NCI-H1417 treated with DMSO at 0.1 percent for 48 hours (cell line): Measurements from ENCODE around the gene GLB1L2.

Experiments used
- DNase-seq: peaks from one replicate; lab custom pipeline; 2025; lab: John Stamatoyannopoulos, UW

The GLB1L2 gene

GRCh38 chr11:134405436-134405835 is 73.6 kb downstream of the GLB1L2 start:
- DNase-seq, result no peak

GRCh38 chr11:134405841-134406240 is 74.1 kb downstream of the GLB1L2 start:
- no peak for DNase-seq

GRCh38 chr11:134406264-134407185 is 74.7 kb downstream of the GLB1L2 start:
- no peak for DNase-seq

GRCh38 chr11:134407321-134407828 is 75.6 kb downstream of the GLB1L2 start:
- no peak for DNase-seq

GRCh38 chr11:134407923-134408322 is 76.1 kb downstream of the GLB1L2 start:
- no peak for DNase-seq

- DNase-seq, result no peak
Observed at GRCh38 chr11:134409552-134410429, 78.0 kb downstream of the GLB1L2 start.

GRCh38 chr11:134410766-134411165 is 79.0 kb downstream of the GLB1L2 start:
- no peak for DNase-seq

GRCh38 chr11:134412203-134413042 is 80.6 kb downstream of the GLB1L2 start, which contains the start of gene B3GAT1:
Gene B3GAT1, minus strand, starts transcription at chr11:134412242. Its CDS starts 24,583 bp downstream, at chr11:134387659.
- no peak for DNase-seq

GRCh38 chr11:134413043-134413825 is 81.4 kb downstream of the GLB1L2 start:
- DNase-seq, result no peak

- DNase-seq, result no peak
Observed at GRCh38 chr11:134413826-134414731, 82.3 kb downstream of the GLB1L2 start.

GRCh38 chr11:134414766-134415765 is 83.3 kb downstream of the GLB1L2 start:
- DNase-seq, result no peak

GRCh38 chr11:134416726-134417125 is 84.9 kb downstream of the GLB1L2 start:
- DNase-seq, result no peak

GRCh38 chr11:134417871-134418840 is 86.4 kb downstream of the GLB1L2 start:
- no peak for DNase-seq

GRCh38 chr11:134423106-134423505 is 91.3 kb downstream of the GLB1L2 start:
- no peak for DNase-seq

GRCh38 chr11:134425413-134425812 is 93.6 kb downstream of the GLB1L2 start:
- DNase-seq, result no peak
